Parathyroid adenoma (tissue), 2 donors: ENCODE results near the gene GTF2B.
"Not testable (repeated sequence)": the region's sequence is repeated elsewhere in the genome, so short reads cannot be mapped to it uniquely, and the experiment has no call there.

Experiments
- H2AFZ ChIP-seq: fragments of 300-600 bp; sonication (generic); one replicate; pipeline ENCODE4 v1.7.0; 2017; ENCODE audit warnings: antibody characterized with exemption, mild to moderate bottlenecking
- H3K27ac ChIP-seq: fragments of 300-600 bp; sonication (generic); one replicate; pipeline ENCODE4 v1.7.0; 2017
- H3K27me3 ChIP-seq: fragments of 300-600 bp; sonication (generic); one replicate; pipeline ENCODE4 v1.7.0; 2017; ENCODE audit warnings: low read length; ENCODE audit not compliant: control insufficient read depth, insufficient read depth
- H3K36me3 ChIP-seq: fragments of 300-600 bp; sonication (generic); one replicate; pipeline ENCODE4 v1.7.0; 2017; ENCODE audit warnings: low read length; ENCODE audit not compliant: control insufficient read depth, insufficient read depth
- H3K4me1 ChIP-seq: fragments of 300-600 bp; sonication (generic); one replicate; pipeline ENCODE4 v1.7.0; 2017; ENCODE audit warnings: control low read depth
- H3K4me2 ChIP-seq: fragments of 300-600 bp; sonication (generic); one replicate; pipeline ENCODE4 v1.7.0; 2017; ENCODE audit warnings: low read length
- H3K4me3 ChIP-seq: fragments of 300-600 bp; sonication (generic); one replicate; pipeline ENCODE4 v1.7.0; 2017; ENCODE audit warnings: low read depth, low read length
- H3K79me2 ChIP-seq: fragments of 300-600 bp; sonication (generic); one replicate; pipeline ENCODE4 v1.7.0; 2017; ENCODE audit warnings: control low read depth
- H3K9ac ChIP-seq: fragments of 300-600 bp; sonication (generic); one replicate; pipeline ENCODE4 v1.7.0; 2017; ENCODE audit warnings: mild to moderate bottlenecking
- H3K9me3 ChIP-seq: fragments of 300-600 bp; sonication (generic); one replicate; pipeline ENCODE4 v1.7.0; 2017; ENCODE audit warnings: low read length; ENCODE audit not compliant: control insufficient read depth
- CTCF ChIP-seq: fragments of 300-600 bp; sonication (generic); IDR thresholded peaks from one replicate; pipeline ENCODE4 v1.7.0; 2017; ENCODE audit warnings: antibody characterized with exemption, mild to moderate bottlenecking
- donor health status: primary hyperparathyroidism.

GTF2B gene

GRCh38 chr1:88851303-88852063 lies 39.9 kb downstream of the GTF2B start:
- Histone ChIP-seq H3K9me3 (no peaks in the 10 kb centered on the region), H3K9ac (no peak overlapping the region), H3K4me3 (no peak overlapping the region), H3K4me2 (no peak overlapping the region), H3K4me1 (no peaks in the 10 kb centered on the region), H3K79me2 (no peaks in the 10 kb centered on the region), H3K27ac (no peak overlapping the region), H3K27me3 (no peaks in the 10 kb centered on the region), H2AFZ (no peak overlapping the region), H3K36me3 (no peaks in the 10 kb centered on the region)
- TF ChIP-seq CTCF: no peak

- no peak overlapping the region for H2AFZ ChIP-seq
- H3K27ac ChIP-seq: no peak overlapping the region
- H3K9ac ChIP-seq: no peak overlapping the region
- H3K27me3 ChIP-seq: no peaks in the 10 kb centered on the region
- no peaks in the 10 kb centered on the region for H3K79me2 ChIP-seq
- no peaks in the 10 kb centered on the region for H3K36me3 ChIP-seq
- no peak overlapping the region for H3K4me2 ChIP-seq
- no peak for TF ChIP-seq CTCF
- H3K9me3 ChIP-seq: no peaks in the 10 kb centered on the region
- H3K4me3 ChIP-seq: no peak overlapping the region
- no peaks in the 10 kb centered on the region for H3K4me1 ChIP-seq
Observed at GRCh38 chr1:88847643-88848042, 43.7 kb downstream of the GTF2B start.

- Histone ChIP-seq H3K4me1 (no peaks in the 10 kb centered on the region), H3K4me2 (no peak overlapping the region), H3K9ac (no peak overlapping the region), H3K36me3 (no peaks in the 10 kb centered on the region), H3K79me2 (no peaks in the 10 kb centered on the region), H3K27me3 (no peaks in the 10 kb centered on the region), H3K4me3 (no peak overlapping the region), H3K27ac (no peak overlapping the region), H3K9me3 (no peaks in the 10 kb centered on the region), H2AFZ (no peak overlapping the region)
- no peak for TF ChIP-seq CTCF
Observed at GRCh38 chr1:88825721-88826120, 65.6 kb downstream of the GTF2B start.

- H3K4me3 ChIP-seq, H3K36me3 ChIP-seq, H3K79me2 ChIP-seq, H3K9me3 ChIP-seq, H2AFZ ChIP-seq, H3K27me3 ChIP-seq, H3K4me1 ChIP-seq, H3K9ac ChIP-seq, H3K27ac ChIP-seq, H3K4me2 ChIP-seq: not testable (repeated sequence)
Observed at GRCh38 chr1:88819642-88820041, 71.7 kb downstream of the GTF2B start.

GRCh38 chr1:88813471-88813870 lies 77.9 kb downstream of the GTF2B start:
- no peaks in the 10 kb centered on the region for H3K36me3 ChIP-seq

More at GRCh38 chr1:88813471-88813870, 77.9 kb downstream of the GTF2B start:
- no peaks in the 10 kb centered on the region for H3K4me1 ChIP-seq
- H3K79me2 ChIP-seq: no peaks in the 10 kb centered on the region
- no peak overlapping the region for H3K27ac ChIP-seq
- no peak overlapping the region for H3K4me2 ChIP-seq
- no peak overlapping the region for H3K9ac ChIP-seq
- H3K9me3 ChIP-seq: no peaks in the 10 kb centered on the region
- no peak overlapping the region for H2AFZ ChIP-seq
- no peak for TF ChIP-seq CTCF
- no peaks in the 10 kb centered on the region for H3K27me3 ChIP-seq
- no peak overlapping the region for H3K4me3 ChIP-seq
